ENCODE results near the gene PTPRO. TPM values are rescaled to one million over a fixed set of nuclear protein-coding genes. Genes with fewer than 3 reads are reported as not detected.

The PTPRO gene
- polyA plus RNA-seq, 4 donors = 7.0 to 271 (median 199) TPM

- no peak for DNase-seq (ENCODE audit: low read depth in 4 of 4, low spot score in 3 of 4)
Observed at GRCh38 chr12:15632708-15633107, 310.4 kb downstream of the PTPRO start.

GRCh38 chr12:15633201-15633600, 310.9 kb downstream of the PTPRO start:
- DNase-seq (ENCODE audit: low read depth in 4 of 4, low spot score in 3 of 4) = no peak

GRCh38 chr12:15634010-15634683, 311.8 kb downstream of the PTPRO start:
- no peak for DNase-seq (ENCODE audit: low read depth in 4 of 4, low spot score in 3 of 4)

- no peak for DNase-seq (ENCODE audit: low read depth in 4 of 4, low spot score in 3 of 4)
Observed at GRCh38 chr12:15636060-15636890, 314.0 kb downstream of the PTPRO start.

GRCh38 chr12:15638231-15638630, 315.9 kb downstream of the PTPRO start:
- DNase-seq (ENCODE audit: low read depth in 4 of 4, low spot score in 3 of 4) = no peak

GRCh38 chr12:15644700-15645099, 322.4 kb downstream of the PTPRO start:
- no peak for DNase-seq (ENCODE audit: low read depth in 4 of 4, low spot score in 3 of 4)

- no peak for DNase-seq (ENCODE audit: low read depth in 4 of 4, low spot score in 3 of 4)
Observed at GRCh38 chr12:15646581-15646980, 324.3 kb downstream of the PTPRO start.

Other genes with a start within 250 kb of the PTPRO start
- gene RERG, start 101.1 kb upstream of the PTPRO start, polyA plus RNA-seq (ENCODE audit: insufficient read length in 4 of 4) = 10 to 100 TPM; 32.8 to 56.0 (median 38.7) TPM